NCI-H146 treated with DMSO at 0.1 percent for 48 hours (cell line): Measurements from ENCODE around the gene CFAP77.

Source experiments
- DNase-seq: peaks from one replicate; lab custom pipeline; 2025; ENCODE audit not compliant: unreplicated experiment; lab: John Stamatoyannopoulos, UW

The CFAP77 gene

GRCh38 chr9:132575811-132576210, 165.8 kb downstream of the CFAP77 start:
- no peak for DNase-seq

- no peak for DNase-seq
Measured at GRCh38 chr9:132577119-132577518, 167.1 kb downstream of the CFAP77 start.

DNA sequence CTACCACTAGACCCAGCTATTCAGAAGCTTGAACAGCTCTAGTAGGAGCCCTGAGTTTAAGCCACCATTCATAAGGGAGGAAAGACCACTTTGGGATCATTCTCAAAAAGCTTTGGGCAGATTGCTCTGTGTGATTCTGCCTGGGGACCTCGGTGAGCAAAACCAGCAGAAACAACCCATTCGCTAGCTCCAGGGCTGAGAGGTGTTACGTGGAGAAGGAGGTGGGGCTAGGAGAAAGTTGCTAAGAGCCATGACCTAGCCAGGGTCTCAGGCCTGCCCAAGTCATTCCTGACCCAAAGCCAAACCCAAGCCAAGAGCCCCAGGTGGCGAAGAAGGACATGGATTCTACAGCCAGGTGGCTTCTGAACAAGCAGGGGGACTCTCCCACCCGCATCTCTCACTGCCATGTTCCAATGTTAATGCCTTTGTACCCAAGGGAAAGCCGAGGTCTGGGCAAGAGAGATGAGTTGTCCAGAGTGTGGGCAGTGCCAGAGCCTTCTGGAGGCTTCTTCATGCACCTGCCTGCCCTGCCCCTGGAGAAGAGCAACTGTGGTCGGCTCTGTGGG, 168.4 kb downstream of the CFAP77 start:
- DNase-seq, result no peak

GRCh38 chr9:132579427-132579798, 169.4 kb downstream of the CFAP77 start:
- no peak for DNase-seq

DNA sequence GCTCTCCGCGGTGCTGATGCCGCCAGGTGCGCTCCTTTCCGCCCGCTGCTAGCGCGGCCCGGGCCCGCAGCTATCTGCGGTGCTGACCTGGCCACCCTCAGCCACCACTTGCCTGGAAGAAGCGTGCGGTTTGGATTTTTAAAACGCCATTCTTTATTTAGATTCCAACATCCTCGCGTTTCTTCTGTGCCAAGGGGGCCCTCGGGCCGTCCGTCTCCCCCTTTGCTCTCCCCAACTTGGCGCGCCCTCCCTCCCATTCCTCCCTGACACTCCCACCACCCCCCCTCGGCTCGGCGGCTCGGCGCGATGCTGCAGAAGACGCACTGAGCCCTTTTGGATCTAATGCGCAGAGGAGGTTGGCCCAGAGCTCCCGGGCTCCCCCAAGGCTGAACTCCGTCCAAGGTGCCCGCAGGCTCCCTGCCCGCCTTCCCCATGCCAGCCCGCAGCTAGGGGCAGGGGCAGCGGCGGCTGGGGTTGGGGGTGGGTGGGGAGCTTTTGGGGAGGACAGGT, 172.3 kb downstream of the CFAP77 start, which contains the start of gene BARHL1:
Gene BARHL1 (plus strand): TSS at position 331 of the 510 bp plus-strand sequence. CDS start 192 bp downstream, outside the sequence.
- DNase-seq, result peak; percentile 9

GRCh38 chr9:132582786-132583583, 173.0 kb downstream of the CFAP77 start:
- DNase-seq, result no peak

GRCh38 chr9:132583584-132584304, 173.7 kb downstream of the CFAP77 start:
- no peak for DNase-seq

DNA sequence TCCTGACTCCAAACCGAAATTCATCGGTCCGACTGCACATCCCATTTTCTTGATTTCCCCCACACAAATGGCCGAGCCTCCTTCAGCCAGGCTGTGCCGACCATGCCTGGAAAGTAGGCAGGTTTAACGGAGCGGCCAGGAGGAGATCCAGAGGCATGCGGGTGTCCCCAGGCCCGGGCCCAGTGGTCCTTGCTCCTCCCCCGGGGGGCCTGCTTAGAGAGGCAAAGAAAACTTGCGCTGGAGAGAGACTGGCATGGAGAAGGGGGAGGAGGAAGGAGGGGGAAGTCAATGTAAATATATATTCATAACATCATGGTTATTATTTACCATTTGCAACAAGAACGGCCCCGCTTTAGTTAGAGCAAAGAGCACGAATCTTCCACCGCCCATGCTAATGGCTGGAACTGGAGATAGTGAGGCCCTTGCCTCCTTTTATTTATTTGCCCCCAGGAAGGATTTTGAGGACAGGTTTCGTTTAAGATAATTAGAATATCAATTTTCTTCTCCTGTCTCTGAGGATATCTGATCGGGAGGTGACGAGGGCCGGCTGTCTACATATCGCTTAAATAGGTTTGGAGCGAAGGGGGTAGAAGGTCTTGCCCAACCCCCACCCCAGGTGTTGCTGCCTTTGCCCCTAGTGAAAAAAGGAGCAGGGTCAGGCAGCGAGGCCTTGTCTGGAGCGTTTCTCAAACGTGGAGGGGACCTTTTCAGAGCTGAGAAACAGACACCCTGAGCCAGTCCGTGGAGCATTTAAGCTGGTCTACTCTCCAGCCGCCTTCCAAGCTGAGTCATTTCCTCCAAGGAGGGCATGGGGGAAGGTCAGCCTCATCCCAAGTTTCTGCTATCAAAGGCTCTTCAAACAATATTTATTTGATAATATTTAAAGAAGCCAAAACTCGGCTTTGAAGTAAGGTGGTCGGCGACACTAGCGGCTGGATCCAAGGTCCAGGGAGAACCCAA, 174.9 kb downstream of the CFAP77 start:
- no peak for DNase-seq

DNA sequence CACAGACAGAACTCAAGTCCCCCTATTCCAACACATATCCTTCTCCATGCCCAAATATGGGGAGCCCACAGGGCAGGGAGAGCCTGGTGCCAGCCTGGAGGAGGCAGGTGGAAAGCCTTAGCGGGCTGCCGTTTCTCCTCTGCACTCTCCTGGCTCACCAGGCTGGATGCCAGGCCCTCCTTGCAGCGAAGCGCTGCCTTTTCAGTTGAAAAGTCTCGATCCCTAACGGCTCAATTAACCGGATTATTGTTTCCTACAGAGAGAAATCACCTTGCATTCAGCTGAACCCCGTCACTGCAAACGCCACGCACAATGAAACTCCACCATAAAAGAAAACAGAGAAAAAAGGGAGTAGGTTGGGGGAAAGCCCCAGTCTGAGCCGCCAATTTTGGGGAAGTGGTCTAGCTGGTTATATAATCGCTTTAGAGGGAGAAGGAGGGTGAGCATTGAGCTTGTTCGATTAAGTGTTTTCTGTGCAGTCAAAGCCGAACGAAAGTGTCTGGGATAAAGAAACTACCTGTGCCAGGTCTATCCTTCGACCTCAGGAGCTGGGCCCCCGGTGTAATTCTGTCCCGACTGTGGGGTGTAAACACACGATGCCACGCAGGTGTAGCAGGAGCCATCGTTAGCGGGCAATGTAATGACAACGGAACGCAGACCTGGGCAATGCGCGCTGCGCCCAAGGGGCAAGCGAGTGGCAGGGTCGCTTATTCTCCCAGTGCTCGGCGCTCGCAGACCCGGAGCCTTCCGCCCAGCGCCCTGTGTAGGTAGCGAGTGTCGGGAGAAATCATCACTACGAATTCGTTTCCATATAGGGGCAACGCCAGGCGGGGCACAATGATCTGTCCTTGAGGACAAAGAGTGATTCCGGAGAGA, 176.2 kb downstream of the CFAP77 start:
- no peak for DNase-seq

DNA sequence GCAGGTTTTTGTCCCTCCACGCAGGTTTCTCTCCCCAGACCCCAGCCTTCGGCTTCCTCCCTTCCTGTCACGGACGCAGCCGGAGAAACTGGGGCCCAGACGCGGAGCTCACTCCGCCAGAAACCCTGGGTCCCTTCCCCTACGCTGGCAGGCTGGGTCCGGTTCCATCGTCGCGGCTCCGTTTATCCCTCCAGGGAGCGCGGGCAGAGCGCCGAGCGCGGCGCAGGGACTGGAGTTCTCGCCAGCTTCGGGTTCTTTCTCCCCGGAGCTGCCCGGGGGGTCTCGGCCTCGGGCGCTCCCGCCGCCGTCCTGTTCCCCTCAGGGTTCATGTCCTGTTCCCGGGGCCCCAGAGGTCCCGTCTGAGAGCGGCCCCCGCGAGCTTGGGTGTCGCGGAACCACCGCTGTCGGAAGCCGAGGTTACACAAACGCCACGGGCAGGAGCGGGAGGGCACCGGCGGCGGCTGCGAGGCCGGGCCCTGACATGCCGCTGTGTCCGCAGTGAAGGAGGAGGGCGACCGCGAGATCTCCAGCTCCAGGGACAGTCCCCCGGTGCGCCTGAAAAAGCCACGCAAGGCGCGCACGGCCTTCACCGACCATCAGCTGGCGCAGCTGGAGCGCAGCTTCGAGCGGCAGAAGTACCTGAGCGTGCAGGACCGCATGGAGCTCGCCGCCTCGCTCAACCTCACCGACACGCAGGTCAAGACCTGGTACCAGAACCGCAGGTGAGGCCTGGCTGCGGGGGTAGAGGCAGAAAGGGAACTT, 177.0 kb downstream of the CFAP77 start:
- no peak for DNase-seq

DNA sequence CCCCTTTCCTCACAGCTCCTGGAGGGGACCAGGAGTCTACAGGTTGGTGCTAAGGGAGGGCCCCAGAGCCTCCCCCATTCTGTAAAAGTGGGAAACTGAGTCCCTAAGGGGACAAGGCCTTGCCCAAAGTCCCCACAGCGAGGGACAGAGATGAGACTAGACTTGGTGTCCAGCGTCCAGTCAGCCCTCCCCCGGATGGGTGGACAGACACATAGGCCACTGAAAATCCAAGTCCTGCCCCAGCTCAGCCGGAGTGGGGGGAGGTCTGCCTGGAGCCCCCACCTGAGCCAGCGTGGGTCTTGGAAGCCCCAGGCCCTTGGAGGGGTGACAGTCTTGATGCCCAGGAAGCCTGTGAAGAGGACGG, 177.6 kb downstream of the CFAP77 start:
- no peak for DNase-seq

GRCh38 chr9:132588098-132588497, 178.1 kb downstream of the CFAP77 start:
- DNase-seq, result no peak

DNA sequence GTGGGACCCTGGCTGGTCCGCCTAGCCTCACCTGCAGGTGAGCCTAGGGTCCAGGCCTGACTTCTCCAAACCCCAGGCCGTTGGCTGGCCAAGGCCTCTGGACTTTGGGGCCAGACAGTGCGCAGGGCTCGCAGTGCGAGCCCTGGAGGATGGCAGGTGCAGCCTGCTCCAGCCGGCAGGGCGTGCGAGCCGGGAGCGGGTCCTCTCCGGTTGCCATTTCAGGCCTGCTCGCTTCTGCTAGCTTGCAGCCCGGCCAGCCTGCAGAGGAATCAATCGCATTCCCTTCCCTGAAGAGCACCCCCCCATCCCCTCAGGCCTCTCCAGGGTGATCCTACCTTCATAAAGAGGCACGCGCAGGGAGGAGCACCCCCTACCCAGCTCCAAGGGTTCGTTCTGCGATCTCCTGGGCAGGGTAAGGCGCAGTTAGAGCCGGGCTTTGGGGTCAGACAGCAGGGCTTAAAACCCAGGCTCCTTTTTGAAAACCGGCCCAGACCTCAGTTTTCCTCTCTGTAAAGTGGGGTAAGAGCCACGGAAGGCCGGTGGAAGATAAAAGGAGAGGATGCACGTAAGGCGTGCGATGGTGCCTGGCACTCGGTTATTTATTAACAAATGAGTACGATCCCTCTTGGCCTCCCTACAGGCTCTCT, 178.6 kb downstream of the CFAP77 start:
- DNase-seq, result no peak

DNA sequence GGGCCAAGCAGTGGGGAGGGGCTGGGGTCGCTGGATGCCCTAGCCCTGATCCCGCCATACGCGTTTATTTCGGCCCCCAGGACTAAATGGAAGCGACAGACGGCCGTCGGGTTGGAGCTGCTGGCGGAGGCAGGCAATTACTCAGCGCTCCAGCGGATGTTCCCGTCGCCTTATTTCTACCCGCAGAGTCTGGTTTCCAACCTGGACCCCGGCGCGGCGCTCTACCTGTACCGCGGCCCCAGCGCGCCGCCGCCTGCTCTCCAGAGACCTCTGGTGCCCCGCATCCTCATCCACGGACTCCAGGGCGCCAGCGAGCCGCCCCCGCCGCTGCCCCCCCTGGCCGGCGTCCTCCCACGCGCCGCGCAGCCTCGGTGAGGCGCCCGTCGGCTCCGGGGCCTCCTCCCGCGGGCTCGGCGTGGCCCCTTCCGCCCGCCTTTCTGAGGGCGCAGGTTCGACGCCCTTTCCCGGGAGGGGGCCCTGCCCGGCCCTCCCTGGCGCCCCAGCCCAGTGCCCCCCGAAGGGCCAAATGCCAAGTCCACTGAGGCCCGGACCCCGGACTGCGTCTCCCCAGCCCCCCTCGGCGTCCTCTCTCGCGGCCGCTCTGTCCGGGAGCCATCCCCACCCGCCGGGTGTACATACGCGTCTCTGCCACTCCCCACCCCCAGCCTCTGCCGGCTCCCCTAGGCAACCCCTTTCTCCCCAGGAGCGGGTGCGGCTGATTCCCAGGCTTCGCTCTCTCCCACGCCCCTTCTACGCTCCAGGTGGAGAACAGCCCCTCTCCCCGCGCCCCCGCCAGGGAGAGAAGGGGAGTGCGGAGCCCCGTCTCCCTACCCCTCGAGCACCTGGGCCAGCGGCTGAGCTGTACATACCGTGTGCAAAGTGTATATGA, 179.4 kb downstream of the CFAP77 start:
- no peak for DNase-seq

DNA sequence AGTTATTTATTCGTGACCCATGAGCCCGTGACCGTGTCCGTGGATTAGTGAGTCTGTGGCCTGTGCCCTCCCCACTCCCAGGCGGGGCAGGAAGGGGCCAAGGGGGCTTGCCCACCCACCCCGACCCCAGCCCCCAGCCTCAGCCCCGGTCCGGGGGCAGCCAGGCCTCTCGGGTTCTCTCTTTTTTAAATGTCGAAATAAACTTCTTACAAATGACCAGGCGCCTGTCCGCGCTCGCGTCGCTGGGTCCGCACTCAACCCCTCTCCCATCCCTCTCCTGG, 180.0 kb downstream of the CFAP77 start:
- no peak for DNase-seq

DNA sequence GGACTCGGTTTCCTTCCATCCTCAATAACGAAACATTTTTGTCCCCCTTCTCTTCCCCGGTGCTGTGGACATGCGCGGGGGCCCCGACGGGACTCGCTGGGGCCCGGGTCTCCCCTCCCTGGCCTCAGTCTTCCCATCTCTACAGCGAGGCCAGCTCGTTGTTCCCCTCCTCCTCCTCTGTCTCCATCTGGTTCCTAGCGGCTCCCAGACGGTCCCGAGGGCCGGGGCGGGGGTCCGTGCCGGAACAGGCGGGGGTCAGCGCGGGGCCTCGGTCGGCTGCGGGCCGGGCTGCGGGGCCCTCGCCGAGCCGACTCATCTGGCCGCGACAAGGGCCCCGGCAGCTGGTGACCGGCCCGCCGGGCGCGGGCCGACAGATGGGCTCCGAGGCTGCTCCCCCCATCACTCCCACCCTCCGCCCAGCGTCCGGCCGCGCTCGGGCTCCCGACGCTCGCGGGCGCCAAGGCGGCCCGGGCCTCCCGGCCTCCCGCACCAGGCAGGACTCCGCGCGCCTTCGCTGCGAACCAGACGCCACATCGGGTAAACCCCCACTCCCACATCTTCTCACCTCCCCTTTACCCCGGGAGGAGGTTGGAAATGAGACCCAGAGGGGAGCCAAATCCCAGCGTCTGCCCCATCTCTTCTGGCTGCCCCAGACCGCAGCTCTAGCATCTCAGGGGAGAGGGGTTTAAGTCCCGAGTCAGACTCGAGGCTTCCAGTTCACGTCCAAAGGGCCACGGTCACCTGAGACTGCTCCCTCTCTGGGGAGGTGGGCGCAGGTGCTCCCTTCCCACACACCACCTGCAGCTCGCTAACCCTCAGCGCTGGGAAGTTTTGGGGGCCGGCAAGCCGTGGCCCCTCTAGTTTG, 180.5 kb downstream of the CFAP77 start:
- no peak for DNase-seq

GRCh38 chr9:132591244-132591643, 181.2 kb downstream of the CFAP77 start:
- DNase-seq, result no peak
